ENCODE data around the gene SND1.

- TF ChIP-seq YY1 (tag by site-specific recombination; IDR thresholded peaks at IDR 0.05): no peak
- no peak for TF ChIP-seq CTCF (tag by site-specific recombination; IDR thresholded peaks at IDR 0.05)
These were observed 477.4 kb downstream of the SND1 start for GRCh38 chr7:128129224-128129864.
